CD4-positive, alpha-beta T cell treated with Interleukin-12 subunit alpha and Interleukin-12 subunit beta, for 1 hour (primary cell): ENCODE data around the gene GLYAT.
"Not testable (repeated sequence)": the region's sequence is repeated elsewhere in the genome, so short reads cannot be mapped to it uniquely, and the experiment has no call there.

Experiments
- DNase-seq: peaks from one replicate; pipeline ENCODE4 v3.0.0-alpha.2; 2020

Gene GLYAT

DNA sequence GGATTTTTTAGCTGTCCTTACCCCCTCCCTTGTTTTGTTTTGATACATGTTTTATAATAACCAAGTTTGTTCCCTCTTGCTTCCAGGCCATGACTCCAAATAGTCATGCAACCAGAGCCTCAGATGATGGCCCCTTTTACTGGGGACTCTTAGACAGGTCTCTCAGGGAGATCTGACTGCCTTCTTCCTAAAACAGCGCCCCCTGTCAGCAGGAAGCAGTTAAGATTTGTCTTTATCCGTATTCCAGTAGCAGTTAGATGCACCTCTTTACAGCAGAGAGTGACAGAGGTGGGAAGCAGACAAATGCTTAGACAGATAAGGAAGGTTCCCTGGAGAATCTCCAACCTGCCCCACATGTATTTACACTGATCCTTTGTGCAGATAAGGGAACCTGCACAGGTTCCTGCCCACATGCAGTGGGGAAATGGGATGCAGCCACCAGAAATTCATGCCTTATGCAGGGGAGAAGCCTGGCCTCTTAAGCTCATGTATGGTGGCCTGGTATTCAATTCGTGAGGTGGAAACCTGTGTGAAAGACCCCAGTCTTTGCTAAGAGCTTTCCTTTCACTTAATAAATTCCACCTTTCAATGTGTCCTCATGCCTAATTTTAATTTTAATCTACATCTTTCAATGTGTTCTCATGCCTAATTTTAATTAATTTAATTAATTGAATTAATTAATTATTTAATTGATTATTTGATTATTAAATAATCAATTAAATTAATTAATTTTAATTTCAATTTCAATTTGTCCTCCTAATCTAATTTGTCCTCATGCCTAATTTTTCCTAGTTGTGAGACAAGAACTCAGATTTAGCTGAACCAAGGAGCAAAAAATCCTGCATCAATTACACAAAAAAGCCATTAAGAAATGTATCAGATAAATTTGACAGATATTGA, 11.5 kb upstream of the GLYAT start:
- no peak for DNase-seq

DNA sequence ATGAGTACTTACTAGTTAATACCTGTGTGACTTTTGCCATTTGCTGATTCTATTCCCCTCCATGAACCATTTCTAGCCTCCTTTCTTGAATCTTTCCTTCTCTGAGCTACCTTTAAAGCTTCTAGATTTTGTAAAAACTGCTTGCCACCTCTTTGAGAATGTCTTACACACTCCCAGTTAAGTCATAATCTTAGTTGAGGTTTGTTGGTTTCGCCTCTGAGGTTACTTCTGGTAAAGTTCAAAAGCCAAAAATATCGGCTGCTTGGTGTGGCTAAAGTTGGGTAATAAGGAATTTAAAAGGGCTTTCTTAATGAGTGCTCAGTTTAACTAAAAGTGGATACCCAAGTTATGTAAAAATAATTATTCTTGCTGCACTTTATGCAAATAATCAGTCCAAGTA, 10.4 kb upstream of the GLYAT start:
- no peak for DNase-seq

DNA sequence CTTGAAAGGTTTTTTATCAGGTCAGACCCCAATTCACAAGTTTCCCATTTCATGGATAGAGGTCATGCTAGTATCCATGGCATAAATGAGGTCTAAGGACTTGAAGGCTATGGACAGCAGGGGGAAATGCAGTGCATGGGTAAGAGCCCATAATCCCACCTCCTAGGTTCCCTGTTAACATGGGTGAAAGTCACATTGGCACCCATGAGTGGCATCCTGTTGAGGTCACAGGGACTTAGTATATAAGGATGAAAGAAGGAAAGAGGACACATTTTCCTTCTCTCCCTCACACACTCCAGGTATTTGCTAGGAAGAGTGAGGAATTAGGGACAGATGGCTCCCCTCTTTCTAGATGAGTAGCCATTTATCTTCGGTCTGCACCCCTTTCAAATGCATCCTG, 9.4 kb upstream of the GLYAT start:
- no peak for DNase-seq

DNA sequence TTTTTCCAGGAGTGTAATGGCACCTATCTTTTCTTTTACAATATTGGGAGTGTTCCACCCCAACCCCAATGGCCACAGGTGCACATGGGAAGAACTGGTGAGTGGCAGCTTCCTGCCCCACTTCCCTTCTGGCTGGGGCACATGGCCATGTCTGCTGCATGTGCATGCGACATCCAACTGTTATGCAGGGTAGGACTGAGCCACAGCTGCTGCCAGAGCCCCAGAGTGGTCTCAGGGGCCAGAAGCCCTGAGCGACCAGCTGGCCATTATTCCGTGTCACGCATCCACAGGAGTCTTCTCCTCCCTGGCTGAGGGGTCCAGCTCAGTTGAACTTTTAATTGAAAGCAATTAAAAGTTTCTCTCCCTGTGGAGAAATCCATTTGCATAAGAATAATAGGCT, 8.7 kb upstream of the GLYAT start:
- DNase-seq, result no peak

DNA sequence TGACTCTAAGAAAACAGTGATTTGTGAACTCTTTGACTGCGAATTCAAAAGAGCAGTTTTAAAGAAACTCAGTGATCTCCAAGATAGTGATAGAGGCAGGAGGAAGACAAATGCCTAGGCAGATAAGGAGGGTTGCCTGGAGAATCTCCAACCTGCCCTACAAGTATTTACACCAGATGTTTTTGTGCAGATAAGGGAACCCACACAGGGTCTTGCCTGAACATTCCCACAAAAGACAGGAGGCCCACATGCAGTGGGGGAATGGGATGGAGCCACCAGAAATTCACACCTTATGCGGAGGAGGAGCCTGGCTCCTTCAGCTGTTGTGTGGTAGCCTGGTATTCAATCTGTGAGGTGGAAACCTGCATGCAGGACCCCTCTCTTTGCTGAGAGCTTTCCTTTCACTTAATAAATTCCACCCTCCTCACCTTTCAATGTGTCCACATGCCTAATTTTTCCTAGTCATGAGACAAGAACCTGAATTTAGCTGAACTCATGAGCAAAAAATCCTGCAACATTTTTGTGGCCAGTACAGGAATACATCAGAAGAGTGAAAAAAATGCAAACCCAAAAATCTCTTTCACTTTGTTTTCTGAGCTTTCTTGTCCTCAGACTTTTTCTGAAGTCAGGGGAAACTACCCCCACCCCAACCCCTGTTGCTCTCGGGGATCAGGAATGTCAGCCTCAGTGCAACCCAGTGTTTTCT, 8.1 kb upstream of the GLYAT start:
- DNase-seq, result no peak

DNA sequence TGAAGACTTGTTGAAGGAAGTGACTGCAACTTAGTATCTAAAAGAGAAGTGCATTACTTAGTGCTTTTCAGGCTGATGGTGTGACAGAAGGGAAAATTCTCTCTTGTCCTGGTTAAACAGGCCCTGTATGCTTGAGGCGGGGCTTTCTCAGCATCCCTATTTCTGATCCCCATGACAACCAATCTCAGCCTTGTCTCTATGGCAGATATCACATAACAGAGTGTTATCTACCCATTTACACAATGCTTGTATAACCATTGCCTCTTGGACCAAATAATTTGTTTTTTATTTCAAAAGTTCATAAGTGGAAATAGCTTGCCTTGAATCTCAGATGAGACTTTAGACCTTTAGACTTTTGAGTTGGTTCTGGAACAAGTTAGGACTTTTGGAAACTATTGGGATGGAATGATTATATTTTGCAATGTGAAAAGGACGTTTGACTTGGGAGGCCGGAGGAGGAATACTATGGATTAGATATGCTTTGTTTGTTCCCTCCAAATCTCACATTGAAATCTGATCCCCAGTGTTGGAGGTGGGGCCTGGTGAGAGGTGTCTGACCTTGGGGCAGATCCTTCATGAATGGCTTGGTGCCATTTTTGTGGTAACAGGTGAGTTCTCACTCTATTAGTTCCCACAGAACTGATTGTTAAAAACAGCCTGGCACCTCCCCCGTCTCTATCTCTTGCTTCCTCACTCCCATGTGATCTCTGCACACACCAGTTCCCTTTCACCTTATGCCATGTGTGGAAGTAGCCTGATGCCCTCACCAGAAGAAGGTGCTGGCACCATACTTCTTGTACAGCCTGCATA, 3.1 kb upstream of the GLYAT start:
- DNase-seq, result no peak

DNA sequence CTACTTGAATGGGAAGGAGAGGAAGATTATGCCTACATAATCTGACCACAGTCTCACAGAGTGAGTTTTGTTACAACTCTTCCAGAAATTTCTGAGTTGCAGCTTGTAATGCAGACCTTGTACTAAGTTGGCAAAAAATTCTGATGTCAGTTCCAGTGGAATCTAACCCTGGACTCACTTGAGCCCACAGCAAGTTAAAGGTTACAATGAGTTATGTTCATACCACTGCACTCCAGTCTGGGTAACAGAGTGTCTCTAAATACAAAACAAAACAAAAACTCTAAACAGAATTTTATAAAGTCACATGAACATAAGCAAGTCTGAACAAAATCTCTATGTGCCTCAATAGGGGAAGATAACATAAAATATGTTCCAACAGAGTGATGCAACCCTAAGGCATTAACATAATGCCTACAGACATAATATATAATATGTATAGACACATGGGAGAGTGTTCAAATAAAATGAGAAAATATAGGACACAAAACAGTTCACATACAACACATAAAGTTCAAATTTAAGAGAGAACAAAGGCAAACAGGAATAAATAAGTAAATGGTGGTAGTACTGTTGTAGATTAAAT, 1.1 kb downstream of the GLYAT start:
- DNase-seq, result no peak

DNA sequence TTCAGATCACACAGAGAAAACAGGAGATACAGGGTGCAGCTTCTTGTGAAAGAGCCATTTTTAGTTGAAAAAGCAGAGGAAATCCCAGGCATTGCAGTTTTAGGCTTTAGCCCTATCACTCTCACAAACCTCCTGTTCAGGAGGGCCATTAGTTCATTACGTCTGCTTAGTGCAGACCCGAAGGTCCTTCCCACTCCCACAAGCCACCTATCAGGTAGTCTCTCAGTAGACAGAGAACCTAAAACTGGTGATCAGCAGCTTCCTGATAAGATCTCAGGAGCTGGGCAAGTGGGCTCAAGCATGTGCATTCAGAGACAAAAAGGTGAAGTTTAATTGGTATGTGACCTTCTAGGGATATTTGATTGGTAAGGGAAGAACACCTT, 4.3 kb downstream of the GLYAT start:
- DNase-seq, result no peak

DNA sequence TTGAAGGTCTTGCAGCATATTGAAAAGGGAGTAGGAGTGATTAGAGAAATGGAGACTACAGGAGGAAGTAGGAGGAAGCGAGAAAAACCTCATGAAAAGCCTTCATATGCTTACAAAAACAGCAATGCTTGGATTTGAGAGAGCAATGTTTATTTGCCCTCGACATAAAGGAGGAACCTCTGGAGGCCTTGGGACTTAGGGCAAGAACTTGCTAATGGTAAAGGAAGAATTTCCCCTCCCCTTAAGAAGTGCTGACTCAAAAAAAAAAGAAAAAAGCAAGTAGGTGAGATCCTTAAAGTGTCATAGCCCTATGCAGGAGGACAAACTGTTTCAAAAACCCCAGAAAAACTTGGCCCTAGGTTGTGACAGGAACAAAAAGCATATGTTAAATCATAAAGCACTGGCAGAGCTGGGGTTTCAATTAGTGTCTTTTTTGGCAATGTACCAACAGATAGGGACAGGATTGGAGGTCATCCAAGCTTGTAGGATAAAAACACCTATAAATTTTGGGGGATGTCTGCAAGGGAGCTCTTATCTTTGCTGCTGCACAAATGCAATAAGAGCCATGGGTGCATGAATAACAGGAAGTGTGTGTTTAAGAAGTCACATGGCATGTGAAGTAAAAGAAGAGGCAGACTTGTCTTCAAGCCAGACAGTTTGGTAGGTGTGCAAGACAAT, 4.9 kb downstream of the GLYAT start:
- peak; percentile 3 for DNase-seq

DNA sequence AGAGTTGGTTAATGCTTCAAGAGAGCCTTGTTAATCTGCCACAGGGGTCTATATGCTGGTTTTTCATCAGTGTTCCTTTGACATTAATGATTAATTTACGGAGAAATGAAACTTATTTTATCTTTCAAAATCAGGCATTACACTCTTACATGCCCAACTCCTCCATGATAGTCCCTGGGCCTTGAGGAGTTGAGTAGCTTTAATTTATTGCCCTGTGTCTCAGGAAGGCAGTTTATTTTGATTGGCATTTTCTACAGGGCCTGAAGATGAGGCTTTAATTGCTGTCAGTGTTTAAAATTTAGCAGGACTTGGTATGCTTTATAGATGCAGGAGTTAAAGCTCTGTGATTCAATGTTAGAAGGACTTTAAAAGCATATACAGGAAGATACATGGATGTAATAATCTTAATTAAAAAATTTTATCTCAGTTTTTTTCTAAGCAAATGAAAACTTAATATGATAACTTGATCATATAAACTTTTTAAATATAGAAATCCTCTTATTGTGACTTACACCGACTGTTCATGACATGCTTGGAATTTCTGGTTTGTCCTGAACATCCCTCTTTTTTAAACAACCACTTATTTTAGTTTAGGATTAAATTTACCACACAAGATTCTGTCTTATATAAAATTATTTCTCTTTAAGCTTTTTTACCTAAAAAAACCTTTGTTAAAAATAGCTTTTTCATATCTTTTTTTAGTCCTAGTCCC, 12.2 kb downstream of the GLYAT start:
- DNase-seq, result no peak

DNA sequence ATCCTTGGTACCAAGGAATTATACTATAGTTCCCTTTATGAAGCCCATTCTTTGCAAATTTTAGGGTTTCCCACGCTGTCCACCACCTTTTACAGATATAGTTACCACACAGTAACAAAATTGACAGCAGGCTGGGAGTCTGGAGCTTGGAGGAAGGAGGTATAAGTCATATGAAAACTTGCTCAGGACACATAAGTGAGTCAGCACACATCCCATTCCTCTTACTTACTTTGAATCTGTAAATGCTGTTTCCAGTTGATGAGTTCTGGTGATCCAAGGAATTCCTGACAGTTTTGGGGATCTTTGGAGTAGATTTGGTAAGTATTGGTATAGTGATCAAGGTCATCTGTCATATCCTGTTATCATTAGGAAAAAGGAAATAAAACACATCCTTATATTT, 19.2 kb downstream of the GLYAT start:
- no peak for DNase-seq

DNA sequence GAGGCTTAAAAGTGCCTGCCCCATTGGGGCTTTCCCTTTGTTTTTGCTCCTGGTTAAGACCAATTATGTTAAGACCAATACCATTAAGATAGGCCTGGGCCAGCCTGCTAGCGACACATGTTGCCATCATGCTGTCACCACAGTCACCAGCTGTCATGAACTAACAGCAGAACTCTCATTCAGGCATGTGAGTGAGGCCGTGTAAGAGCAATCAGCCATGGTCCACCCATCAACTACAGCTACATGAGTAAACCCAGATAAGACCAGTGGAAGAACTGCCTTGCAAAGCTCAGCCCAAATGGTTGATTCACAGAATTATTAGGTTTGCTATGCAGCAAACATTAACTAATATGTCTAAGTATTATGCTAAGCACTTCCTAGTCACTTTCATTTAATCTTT, 19.9 kb downstream of the GLYAT start:
- no peak for DNase-seq

DNA sequence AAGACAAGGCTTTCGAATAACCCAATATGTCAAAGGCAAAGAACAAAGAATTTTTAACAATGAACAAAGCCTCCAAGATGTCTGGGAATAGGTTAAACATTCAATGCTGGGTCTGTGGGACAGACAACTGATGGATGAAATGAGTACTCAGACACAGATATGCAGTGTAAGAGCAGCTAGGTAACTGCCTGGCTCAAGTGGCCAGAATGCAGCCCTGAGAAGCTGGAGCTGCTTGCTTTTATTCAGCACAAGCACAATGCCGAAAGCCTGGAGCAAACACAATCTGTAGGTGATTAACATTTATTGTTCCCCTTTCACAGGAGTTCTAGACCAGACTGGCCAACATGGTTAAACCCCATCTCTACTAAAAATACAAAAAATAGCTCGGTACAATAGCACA, 24.0 kb downstream of the GLYAT start:
- DNase-seq, result no peak

DNA sequence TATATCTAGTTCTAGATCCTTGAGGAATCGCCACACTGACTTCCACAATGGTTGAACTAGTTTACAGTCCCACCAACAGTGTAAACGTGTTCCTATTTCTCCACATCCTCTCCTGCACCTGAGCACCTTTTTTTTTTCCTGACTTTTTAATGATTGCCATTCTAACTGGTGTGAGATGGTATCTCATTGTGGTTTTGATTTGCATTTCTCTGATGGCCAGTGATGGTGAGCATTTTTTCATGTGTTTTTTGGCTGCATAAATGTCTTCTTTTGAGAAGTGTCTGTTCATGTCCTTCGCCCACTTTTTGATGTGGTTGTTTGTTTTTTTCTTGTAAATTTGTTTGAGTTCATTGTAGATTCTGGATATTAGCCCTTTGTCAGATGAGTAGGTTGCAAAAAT, 34.9 kb downstream of the GLYAT start:
- DNase-seq, result not testable (repeated sequence)

DNA sequence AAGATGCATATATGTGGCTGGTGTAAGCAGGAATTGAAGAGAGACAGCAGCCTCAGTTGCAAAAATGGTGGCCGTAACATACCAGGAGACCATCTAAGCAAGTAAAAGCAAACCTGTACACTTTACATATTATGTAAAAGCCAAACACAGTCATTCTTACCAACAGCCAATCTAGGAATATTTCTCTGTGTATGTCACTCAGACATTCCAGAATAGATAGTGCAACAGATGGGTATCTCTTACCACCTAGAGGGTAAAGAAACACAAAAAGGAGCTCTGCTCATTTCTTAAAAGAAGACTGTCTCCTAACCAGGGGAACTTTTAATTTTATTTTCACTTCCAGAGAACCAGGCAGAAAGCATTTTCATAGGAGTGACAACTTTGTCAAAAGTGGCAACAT, 38.7 kb downstream of the GLYAT start:
- DNase-seq, result no peak

DNA sequence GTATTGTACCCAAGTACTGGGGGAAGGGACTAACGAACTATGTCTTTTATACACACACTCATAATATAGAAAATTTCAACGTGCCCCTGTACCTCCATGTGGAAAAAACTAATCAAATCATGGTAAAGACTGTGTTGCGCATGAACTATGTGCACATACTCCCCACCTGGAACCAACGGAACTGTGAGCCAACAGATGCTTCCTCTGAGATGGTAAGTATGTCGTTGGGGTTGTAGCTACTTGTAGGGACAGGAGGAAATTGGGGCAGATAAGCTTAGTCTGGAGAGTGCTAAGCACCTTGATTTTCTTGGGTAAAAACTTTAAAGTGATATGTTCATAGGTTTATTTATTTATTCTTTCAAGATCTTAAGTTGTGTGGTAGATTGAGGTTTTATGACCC, 40.1 kb downstream of the GLYAT start:
- no peak for DNase-seq

DNA sequence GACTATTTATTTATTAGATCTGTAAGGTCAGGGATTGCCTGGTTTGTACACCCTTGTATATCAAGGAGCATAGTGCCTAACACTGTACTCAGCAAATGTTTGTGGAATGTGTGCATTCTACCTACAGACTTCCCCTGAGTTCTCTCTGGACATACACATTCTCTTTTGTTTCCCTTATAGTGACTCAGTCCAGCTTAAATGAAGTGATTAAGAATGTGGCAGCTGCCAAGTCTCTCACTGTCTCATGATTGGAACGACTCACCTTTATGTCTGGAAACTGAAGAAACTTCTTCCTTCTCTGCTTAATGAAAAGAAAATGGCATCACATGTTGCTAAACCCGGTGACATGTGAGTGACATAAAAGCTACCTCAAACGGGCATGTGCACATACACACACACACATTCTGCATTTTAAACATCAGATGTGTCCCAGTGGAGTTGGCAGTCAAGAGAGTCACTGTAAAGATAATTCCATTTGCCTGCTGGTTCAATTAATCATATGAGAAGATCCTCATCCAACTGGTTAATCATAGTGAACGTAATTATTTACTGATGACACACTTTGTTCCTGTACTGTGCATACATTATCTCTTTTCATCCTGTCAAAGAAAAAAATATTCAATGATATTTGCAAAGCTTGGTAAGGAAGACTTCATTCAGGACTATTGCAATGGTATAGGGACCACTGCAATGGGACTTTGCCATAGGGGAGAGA, 42.8 kb downstream of the GLYAT start:
- DNase-seq, result no peak

DNA sequence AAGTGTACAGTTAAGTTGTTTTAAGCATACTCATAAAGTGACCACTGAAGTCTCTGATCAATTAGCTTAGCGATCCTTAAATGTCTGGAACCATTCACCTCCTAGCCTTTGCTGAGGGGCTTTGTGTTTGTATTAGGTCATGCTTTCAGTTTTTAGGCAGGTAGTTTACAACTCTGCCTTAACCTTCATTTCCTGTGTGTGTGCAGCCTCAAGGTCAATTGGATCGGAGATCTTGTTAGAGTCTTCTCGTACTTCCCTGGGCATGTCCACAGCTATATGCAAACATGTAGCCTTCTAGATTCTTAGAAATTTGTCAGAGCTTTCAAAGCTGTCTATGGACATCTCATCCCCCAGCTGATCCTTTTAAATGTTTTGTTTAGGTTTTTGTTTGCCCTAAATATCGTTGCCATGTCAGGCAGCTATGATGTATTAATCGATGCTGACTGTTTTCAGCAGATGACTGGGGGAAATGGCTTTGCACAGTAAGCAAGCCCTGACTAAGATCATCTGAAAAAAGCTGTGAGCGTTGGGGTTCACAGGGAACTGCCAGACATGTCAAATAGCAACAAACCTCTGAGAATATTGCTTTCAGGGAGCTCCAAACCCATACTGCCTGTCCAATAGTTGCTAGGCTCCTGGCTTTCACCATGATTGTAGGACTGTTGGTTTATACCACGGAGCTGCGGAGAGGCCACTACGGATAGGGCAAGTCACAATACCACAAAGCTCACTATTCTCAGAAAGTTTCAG, 45.6 kb downstream of the GLYAT start:
- DNase-seq, result no peak

DNA sequence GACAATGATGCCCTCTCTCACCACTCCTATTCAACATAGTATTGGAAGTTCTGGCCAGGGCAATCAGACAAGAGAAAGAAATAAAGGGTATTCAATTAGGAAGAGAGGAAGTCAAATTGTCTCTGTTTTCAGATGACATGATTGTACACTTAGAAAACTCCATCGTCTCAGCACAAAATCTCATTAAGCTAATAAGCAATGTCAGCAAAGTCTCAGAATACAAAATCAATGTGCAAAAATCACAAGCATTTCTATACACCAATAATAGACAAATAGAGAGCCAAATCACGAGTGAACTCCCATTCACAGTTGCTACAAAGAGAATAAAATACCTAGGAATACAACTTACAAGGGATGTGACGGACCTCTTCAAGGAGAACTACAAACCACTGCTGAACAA, 49.1 kb downstream of the GLYAT start:
- not testable (repeated sequence) for DNase-seq

DNA sequence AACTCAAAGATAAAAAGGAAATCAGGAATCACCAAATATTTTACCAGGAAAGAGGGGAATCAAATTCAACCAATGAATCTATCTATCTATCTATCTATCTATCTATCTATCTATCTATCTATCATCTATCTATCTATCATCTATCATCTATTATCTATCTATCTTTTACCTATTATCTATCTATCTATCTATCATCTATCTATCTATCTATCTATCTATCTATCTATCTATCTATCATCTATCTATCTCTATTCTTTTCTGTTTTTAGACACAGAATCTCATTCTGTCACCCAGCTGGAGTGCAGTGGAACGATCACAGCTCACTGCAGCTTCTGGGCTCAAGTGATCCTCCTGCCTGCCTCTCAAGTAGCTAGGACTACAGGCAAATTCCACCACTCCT, 54.2 kb downstream of the GLYAT start:
- DNase-seq, result not testable (repeated sequence)
